ENCODE measurements around the gene HADH.

DNA sequence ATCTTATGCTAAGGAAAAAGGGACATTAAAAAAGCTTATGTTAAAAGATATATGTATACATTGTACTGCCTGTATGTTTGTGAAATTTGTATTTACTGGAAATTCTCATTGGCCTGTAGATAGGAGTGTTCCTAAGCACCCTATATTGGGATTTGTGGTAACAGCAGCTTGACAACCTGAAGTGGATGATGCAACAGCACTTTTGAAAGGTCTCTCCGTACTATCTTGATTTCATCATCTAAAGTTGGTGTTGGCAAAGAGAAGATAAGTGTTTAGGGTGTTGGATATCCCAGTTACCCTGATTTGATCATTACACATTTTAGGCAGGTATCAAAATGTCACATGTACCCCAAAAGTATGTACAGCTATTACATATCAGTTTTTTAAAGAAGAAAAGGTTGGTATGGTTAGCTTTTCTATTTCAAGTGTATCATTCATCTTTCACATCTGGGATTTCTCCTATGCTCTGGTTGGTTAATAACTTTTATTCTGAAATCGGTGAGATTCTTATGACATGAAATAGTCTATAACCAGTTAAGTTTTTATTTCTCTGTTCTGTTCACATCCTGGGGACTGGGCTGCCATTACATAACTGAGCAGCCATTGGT is 10.3 kb downstream of the HADH start:
- TF ChIP-seq, protein P1, sequence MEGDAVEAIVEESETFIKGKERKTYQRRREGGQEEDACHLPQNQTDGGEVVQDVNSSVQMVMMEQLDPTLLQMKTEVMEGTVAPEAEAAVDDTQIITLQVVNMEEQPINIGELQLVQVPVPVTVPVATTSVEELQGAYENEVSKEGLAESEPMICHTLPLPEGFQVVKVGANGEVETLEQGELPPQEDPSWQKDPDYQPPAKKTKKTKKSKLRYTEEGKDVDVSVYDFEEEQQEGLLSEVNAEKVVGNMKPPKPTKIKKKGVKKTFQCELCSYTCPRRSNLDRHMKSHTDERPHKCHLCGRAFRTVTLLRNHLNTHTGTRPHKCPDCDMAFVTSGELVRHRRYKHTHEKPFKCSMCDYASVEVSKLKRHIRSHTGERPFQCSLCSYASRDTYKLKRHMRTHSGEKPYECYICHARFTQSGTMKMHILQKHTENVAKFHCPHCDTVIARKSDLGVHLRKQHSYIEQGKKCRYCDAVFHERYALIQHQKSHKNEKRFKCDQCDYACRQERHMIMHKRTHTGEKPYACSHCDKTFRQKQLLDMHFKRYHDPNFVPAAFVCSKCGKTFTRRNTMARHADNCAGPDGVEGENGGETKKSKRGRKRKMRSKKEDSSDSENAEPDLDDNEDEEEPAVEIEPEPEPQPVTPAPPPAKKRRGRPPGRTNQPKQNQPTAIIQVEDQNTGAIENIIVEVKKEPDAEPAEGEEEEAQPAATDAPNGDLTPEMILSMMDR (IDR thresholded peaks at IDR 0.05) = no peak
- TF ChIP-seq POLR2A (IDR thresholded peaks at IDR 0.05) = no peak

All from right lobe of liver (tissue), 4 donors.